ENCODE measurements around the gene SFXN1. TPM values are rescaled to one million over a fixed set of nuclear protein-coding genes. Genes with fewer than 3 reads are reported as not detected.
A peak's percentile ranks its signal among the peaks of the same experiment; 100 is the strongest.
"Not testable (repeated sequence)": the region's sequence is repeated elsewhere in the genome, so short reads cannot be mapped to it uniquely, and the experiment has no call there.

The SFXN1 gene
- total RNA-seq, 1 donor from 2014 or later, result 123 TPM

DNA sequence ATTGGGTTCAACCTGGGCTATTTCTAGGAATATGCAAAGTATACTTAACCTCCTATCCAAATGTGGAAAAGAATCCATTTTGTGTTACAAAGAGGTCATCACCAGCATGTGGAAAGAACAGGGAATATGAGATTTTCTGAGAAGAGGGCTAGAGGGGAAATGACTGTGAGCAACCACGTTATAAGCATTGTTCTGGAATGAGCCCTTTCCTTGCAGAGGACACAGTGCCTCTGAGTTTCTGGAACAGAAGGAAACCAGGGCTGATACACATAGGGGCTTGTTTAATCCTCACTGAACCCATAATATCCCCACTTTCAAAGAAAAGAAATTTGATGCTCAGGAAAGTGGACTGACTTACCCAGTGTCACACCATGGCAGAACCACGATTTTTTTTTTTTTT is 53.0 kb downstream of the SFXN1 start:
- Histone ChIP-seq H3K4me3 (ENCODE audit: low read depth, low read length) (no peak overlapping the region), H3K36me3 (ENCODE audit: control insufficient read depth, insufficient read depth, low read length) (peaks cover 2% of the 10 kb centered on the region), H3K27me3 (ENCODE audit: control insufficient read depth, insufficient read depth, low read length) (no peaks in the 10 kb centered on the region)
- no peak for FAIRE-seq
- TF ChIP-seq, protein P1, sequence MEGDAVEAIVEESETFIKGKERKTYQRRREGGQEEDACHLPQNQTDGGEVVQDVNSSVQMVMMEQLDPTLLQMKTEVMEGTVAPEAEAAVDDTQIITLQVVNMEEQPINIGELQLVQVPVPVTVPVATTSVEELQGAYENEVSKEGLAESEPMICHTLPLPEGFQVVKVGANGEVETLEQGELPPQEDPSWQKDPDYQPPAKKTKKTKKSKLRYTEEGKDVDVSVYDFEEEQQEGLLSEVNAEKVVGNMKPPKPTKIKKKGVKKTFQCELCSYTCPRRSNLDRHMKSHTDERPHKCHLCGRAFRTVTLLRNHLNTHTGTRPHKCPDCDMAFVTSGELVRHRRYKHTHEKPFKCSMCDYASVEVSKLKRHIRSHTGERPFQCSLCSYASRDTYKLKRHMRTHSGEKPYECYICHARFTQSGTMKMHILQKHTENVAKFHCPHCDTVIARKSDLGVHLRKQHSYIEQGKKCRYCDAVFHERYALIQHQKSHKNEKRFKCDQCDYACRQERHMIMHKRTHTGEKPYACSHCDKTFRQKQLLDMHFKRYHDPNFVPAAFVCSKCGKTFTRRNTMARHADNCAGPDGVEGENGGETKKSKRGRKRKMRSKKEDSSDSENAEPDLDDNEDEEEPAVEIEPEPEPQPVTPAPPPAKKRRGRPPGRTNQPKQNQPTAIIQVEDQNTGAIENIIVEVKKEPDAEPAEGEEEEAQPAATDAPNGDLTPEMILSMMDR (IDR thresholded peaks at IDR 0.05; ENCODE audit: insufficient read depth, low read length, severe bottlenecking), result no peak
- DNase-seq (ENCODE audit: low read depth), result no peak

GRCh38 chr5:175534070-175534932 is 55.9 kb downstream of the SFXN1 start:
- Histone ChIP-seq H3K27me3 (ENCODE audit: control insufficient read depth, insufficient read depth, low read length) (no peaks in the 10 kb centered on the region), H3K36me3 (ENCODE audit: control insufficient read depth, insufficient read depth, low read length) (no peaks in the 10 kb centered on the region), H3K4me3 (ENCODE audit: low read depth, low read length) (no peak overlapping the region)
- TF ChIP-seq, protein P1 (IDR thresholded peaks at IDR 0.05; ENCODE audit: insufficient read depth, low read length, severe bottlenecking), result peak; percentile 100
- DNase-seq (ENCODE audit: low read depth) (peak; percentile 57), FAIRE-seq (no peak)

DNA sequence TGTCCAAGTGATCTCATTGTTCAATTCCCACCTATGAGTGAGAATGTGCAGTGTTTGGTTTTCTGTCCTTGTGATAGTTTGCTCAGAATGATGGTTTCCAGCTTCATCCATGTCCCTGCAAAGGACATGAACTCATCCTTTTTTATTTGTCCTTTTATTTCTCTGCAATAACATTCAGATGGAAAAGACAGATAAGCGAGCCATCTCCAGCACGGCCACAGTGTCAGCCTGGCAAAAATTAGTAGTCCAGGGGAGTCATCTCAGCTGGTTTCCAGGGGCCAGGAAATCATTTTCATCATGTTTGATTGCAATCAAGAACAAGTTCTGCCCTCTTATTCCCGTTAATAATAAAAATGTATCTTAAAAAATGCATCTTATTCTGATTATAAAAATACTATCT is 57.0 kb downstream of the SFXN1 start:
- DNase-seq (ENCODE audit: low read depth); H3K27me3 ChIP-seq (ENCODE audit: control insufficient read depth, insufficient read depth, low read length); H3K4me3 ChIP-seq (ENCODE audit: low read depth, low read length); FAIRE-seq; H3K36me3 ChIP-seq (ENCODE audit: control insufficient read depth, insufficient read depth, low read length): not testable (repeated sequence)

DNA sequence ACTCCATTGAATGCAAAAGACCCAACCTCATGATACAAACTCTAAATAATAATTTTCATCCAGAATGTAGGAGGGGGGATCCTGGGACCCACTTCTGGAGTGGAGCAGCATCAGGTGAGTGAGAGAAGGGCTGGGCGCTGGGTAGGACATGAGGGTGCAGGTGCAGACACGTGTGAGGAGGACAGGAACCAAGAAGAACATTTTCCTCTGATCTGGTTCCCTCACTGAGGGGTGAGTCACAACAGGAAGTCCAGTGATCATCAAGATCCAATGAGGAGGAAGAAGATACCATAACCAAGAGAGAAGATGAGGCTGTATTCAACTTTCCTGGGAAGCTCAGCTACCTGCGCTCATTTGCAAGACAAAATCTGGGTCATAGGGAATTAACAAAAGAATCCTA is 57.4 kb downstream of the SFXN1 start:
- H3K4me3 ChIP-seq (ENCODE audit: low read depth, low read length), result no peak overlapping the region
- H3K36me3 ChIP-seq (ENCODE audit: control insufficient read depth, insufficient read depth, low read length), result no peaks in the 10 kb centered on the region
- H3K27me3 ChIP-seq (ENCODE audit: control insufficient read depth, insufficient read depth, low read length), result no peaks in the 10 kb centered on the region
- FAIRE-seq (no peak), DNase-seq (ENCODE audit: low read depth) (peak; percentile 25)
- TF ChIP-seq, protein P1 (IDR thresholded peaks at IDR 0.05; ENCODE audit: insufficient read depth, low read length, severe bottlenecking), result no peak

DNA sequence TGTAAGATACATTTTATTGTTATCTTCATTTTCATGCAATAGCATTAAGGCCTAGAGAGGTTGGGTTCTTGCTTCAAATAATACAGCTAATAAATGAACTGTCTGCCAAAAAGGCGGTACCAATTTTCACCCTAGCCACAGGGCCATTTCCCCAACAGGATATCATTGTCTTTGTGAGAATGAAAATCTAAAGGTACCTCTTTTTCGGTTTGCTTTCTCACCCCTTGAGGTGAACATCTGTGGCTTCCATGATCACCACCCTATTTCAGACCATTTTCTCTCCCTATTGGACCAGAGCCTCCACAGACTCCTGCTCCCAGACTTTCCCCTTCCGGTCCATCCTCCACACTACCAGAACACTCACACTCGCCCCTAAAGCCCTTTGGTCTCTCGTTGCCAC is 60.2 kb downstream of the SFXN1 start:
- FAIRE-seq (no peak), DNase-seq (ENCODE audit: low read depth) (no peak)
- Histone ChIP-seq H3K36me3 (ENCODE audit: control insufficient read depth, insufficient read depth, low read length) (no peaks in the 10 kb centered on the region), H3K4me3 (ENCODE audit: low read depth, low read length) (no peak overlapping the region), H3K27me3 (ENCODE audit: control insufficient read depth, insufficient read depth, low read length) (no peaks in the 10 kb centered on the region)
- TF ChIP-seq, protein P1 (IDR thresholded peaks at IDR 0.05; ENCODE audit: insufficient read depth, low read length, severe bottlenecking), result no peak

- no peaks in the 10 kb centered on the region for H3K27me3 ChIP-seq (ENCODE audit: control insufficient read depth, insufficient read depth, low read length)
- TF ChIP-seq, protein P1 (IDR thresholded peaks at IDR 0.05; ENCODE audit: insufficient read depth, low read length, severe bottlenecking), result no peak
- no peaks in the 10 kb centered on the region for H3K36me3 ChIP-seq (ENCODE audit: control insufficient read depth, insufficient read depth, low read length)
- FAIRE-seq (no peak), DNase-seq (ENCODE audit: low read depth) (no peak)
- H3K4me3 ChIP-seq (ENCODE audit: low read depth, low read length), result no peak overlapping the region
Observed at GRCh38 chr5:175539936-175540335, 61.6 kb downstream of the SFXN1 start.

Measured in bronchial epithelial cell (primary cell).